ENCODE measurements around the gene CTNNA1. TPM values are rescaled to one million over a fixed set of nuclear protein-coding genes. Genes with fewer than 3 reads are reported as not detected.

Gene CTNNA1
- total RNA-seq, 2 experiments from 2014 or later: 34.4 to 38.6 TPM

DNA sequence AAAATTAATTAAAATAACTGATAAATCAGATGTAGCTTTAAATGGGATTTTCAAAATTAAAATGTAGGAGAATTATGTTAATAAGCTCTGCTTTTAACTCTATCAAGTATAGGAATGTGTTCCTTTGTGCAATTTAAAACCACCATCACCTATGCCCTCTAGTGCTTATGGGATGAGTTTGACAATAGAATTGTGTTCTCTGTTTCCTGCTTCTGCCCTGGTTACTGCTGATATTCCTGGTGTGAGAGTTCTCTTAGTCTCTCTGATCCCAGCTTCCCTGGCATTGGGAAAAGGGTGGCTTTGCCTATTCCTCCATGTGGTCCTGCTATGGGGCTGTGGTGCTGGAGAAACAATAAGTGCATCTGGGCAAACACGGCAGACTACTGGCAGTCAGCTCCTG is 113.8 kb downstream of the CTNNA1 start:
- H3K36me3 Mint-ChIP-seq (ENCODE audit: low read depth): peaks cover 5% of the 10 kb centered on the region
- no peak overlapping the region for H3K4me3 Mint-ChIP-seq
- peaks cover 6% of the 10 kb centered on the region for H3K4me1 Mint-ChIP-seq
- ChIA-PET CTCF (interaction anchor here (0.6 kb wide), 1 partner anchor 78 kb away, joined by 3 read pairs; no protein-coding TSS in a partner anchor), POLR2A (no interaction called here)
- H3K27me3 Mint-ChIP-seq: peaks cover 28% of the 10 kb centered on the region
- no peak overlapping the region for H3K27ac Mint-ChIP-seq
- H3K9me3 Mint-ChIP-seq: peaks cover 5% of the 10 kb centered on the region
- no peak for DNase-seq

DNA sequence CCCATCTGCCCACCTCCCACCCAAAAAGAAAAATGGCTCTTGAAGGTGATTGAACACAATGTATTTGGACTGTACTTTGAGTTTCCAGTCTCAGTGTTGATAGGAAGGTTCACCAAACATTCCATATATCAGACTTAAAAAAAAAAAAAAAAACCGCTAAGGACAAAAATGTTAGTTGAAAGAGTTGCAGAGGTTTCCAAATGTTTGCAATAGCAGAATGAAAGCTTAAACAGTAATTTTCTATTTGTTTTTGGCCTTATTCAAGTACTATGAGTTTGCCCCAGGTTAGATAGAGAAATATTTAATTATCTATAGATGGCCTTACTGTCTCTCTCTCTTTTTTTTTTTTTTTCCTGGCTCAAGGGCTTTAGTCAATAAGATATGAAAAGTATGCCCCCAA is 115.8 kb downstream of the CTNNA1 start:
- H3K4me1 Mint-ChIP-seq: peaks cover 6% of the 10 kb centered on the region
- no peak overlapping the region for H3K27ac Mint-ChIP-seq
- peaks cover 31% of the 10 kb centered on the region for H3K27me3 Mint-ChIP-seq
- H3K9me3 Mint-ChIP-seq: no peaks in the 10 kb centered on the region
- CTCF ChIA-PET: no interaction called here
- H3K4me3 Mint-ChIP-seq: no peak overlapping the region
- no peak for DNase-seq
- no peaks in the 10 kb centered on the region for H3K36me3 Mint-ChIP-seq (ENCODE audit: low read depth)
- POLR2A ChIA-PET: no interaction called here

DNA sequence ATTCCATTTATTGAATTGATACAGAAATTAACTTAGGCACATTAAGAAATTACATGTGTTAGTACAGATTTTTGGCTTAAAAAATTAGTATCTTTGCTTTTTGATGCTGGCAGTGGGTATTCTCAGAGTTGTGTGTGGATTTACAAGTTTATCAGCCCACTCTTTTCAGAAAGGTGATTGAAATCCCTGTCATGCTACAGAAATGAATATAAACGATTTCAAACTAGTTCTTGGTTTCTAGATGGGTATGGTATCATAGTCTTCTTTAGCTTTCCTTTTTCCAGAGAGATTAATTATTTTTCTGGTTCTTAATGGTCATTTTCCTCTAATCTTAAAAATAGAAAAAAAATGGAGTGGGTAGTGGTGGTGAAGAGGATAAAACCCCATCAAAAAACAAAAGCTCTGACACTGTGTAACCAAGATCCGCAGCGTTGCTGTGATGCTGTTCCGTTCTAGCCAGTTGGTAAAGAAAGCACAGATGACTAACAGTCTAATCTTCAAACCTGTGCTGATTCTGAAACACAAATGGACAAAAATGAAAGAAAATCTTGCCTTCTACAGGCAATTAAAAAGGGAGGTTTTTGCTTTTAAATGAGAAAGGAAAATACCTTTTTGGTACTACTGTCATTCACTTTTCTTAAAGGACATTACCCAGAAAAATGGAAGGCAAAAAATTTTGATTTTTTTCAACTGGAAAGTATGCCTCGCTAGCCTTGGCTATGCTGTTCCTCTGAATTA is 116.7 kb downstream of the CTNNA1 start:
- ChIA-PET CTCF (no interaction called here), POLR2A (no interaction called here)
- H3K4me3 Mint-ChIP-seq: no peak overlapping the region
- H3K27ac Mint-ChIP-seq: no peak overlapping the region
- peaks cover 6% of the 10 kb centered on the region for H3K4me1 Mint-ChIP-seq
- peaks cover 31% of the 10 kb centered on the region for H3K27me3 Mint-ChIP-seq
- H3K9me3 Mint-ChIP-seq: no peaks in the 10 kb centered on the region
- no peak for DNase-seq
- H3K36me3 Mint-ChIP-seq (ENCODE audit: low read depth): no peaks in the 10 kb centered on the region

DNA sequence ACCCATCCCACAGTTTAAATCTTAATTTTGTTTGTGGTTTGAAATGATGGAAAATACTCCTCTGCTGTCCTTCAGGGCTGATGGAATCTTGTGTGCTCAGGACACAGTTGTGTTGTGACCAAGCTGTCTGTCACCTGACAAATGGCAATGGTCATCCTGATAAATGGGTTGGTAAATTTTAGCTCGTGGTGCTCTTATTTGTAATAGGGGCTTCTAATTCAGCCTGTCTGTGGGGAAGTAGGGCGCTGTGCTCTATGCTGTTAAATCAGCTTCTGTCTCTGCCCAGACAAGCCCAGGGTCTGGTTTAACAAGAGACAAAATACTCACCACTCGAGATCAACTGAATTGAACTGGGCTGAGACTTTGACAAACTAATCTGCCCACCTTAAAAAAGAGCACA is 117.4 kb downstream of the CTNNA1 start:
- no peak overlapping the region for H3K4me3 Mint-ChIP-seq
- peaks cover 6% of the 10 kb centered on the region for H3K4me1 Mint-ChIP-seq
- no peak overlapping the region for H3K27ac Mint-ChIP-seq
- ChIA-PET CTCF (no interaction called here), POLR2A (no interaction called here)
- DNase-seq: no peak
- H3K27me3 Mint-ChIP-seq: peaks cover 31% of the 10 kb centered on the region
- no peaks in the 10 kb centered on the region for H3K36me3 Mint-ChIP-seq (ENCODE audit: low read depth)
- H3K9me3 Mint-ChIP-seq: no peaks in the 10 kb centered on the region

DNA sequence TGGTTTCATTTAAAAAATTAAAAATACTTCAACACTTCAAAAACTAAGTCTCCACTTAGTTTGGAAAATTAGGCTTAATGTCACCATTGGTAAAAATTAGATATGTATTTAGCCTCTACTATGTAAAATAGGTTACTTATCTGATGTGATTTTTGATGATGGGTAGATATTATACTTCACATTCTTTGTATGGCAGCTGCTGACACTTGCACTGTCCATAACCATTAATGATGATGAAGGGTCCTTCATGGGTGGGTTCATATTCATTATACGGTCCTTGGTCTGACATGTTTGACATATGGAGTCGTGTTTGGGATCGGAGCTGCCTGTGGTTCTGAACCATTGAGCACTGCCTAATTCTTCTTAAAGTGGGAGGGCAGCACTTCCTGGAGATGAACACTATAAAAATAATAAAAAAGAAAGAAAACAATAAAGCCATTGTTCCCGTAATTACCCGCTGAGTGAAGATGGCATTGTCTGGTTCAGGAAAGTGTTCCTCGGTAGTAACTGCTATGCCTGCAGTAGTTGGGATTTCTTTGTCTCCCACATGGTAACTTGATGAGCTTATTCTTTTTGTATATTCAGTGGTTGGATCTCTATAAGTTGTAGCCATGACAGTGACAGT is 119.7 kb downstream of the CTNNA1 start:
- Mint-ChIP-seq H3K27me3 (peaks cover 31% of the 10 kb centered on the region), H3K4me3 (no peak overlapping the region), H3K27ac (no peak overlapping the region), H3K9me3 (no peaks in the 10 kb centered on the region), H3K36me3 (ENCODE audit: low read depth) (no peaks in the 10 kb centered on the region), H3K4me1 (peaks cover 6% of the 10 kb centered on the region)
- DNase-seq: no peak
- ChIA-PET CTCF (interaction anchor here (1.5 kb wide), 1 partner anchor 9 kb away, joined by 3 read pairs; no protein-coding TSS in a partner anchor), POLR2A (interaction anchor here (0.6 kb wide), 1 partner anchor 103 kb away, joined by 3 read pairs; no protein-coding TSS in a partner anchor)

DNA sequence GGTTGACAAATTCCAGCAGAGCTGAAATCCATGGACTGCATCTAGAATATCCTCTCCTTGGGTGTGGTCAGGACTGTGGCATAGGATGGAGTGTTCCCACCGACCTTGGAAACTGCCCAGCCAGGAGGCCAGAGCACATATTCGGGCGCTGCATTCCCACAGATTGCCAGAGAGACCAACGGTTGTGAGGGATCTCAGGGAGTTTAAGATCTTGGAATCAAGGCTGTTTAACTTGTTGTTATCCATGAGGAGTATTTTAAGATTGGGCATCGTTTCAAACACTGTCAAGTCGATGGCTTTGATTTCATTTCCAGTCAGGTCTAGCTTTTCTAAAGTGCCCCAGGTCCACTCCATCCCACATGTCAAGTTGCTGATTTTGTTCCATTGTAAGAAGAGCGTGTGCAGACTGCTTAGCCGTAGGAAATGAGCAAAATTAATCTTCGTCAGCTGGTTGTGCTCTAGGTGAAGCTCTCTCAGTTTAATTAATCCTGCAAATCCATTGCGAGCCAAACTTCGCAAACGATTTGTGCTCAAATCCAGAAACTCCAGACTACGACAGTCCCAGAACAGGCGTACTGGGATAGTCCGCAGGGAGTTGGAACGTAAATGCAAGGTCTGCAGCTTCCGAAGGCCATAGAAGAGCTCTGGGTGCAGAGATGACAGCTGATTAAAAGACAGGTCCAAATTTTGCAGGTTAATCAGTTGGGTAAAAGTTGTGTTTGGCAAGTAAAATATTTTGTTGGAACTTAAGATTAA is 120.4 kb downstream of the CTNNA1 start:
- H3K27ac Mint-ChIP-seq: no peak overlapping the region
- peaks cover 31% of the 10 kb centered on the region for H3K27me3 Mint-ChIP-seq
- ChIA-PET CTCF (interaction anchor here (1.0 to 1.5 kb wide), 2 partner anchors 10 to 326 kb away, joined by 3 read pairs; no protein-coding TSS in a partner anchor), POLR2A (interaction anchor here (0.6 kb wide), 1 partner anchor 103 kb away, joined by 3 read pairs; no protein-coding TSS in a partner anchor)
- H3K9me3 Mint-ChIP-seq: no peaks in the 10 kb centered on the region
- no peak overlapping the region for H3K4me3 Mint-ChIP-seq
- peaks cover 6% of the 10 kb centered on the region for H3K4me1 Mint-ChIP-seq
- no peaks in the 10 kb centered on the region for H3K36me3 Mint-ChIP-seq (ENCODE audit: low read depth)
- DNase-seq: no peak

DNA sequence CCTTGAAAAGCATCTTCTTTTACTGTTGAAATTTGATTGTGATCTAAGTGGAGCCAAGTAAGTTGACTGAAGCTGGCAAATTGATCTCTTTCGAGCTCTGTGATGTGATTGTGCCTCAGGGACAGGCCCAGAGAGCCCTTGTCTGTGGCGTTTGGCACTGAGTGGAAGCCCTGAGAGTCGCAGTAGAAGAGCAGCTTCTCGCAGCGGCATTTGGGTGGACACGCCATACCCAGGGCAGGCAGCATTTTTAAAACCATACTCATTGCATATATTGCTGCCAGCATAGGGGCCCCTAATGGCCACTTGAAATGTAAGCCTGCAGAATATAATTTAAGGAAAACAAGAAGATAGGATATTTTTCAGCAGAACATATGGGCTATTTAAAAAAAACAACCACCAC is 121.0 kb downstream of the CTNNA1 start:
- no peak for DNase-seq
- Mint-ChIP-seq H3K27me3 (peaks cover 29% of the 10 kb centered on the region), H3K36me3 (ENCODE audit: low read depth) (no peaks in the 10 kb centered on the region), H3K9me3 (no peaks in the 10 kb centered on the region), H3K27ac (no peak overlapping the region), H3K4me1 (peaks cover 6% of the 10 kb centered on the region), H3K4me3 (no peak overlapping the region)
- POLR2A ChIA-PET: no interaction called here
- CTCF ChIA-PET: interaction anchor here (1.0 to 1.5 kb wide), 2 partner anchors 10 to 326 kb away, joined by 3 read pairs; no protein-coding TSS in a partner anchor

DNA sequence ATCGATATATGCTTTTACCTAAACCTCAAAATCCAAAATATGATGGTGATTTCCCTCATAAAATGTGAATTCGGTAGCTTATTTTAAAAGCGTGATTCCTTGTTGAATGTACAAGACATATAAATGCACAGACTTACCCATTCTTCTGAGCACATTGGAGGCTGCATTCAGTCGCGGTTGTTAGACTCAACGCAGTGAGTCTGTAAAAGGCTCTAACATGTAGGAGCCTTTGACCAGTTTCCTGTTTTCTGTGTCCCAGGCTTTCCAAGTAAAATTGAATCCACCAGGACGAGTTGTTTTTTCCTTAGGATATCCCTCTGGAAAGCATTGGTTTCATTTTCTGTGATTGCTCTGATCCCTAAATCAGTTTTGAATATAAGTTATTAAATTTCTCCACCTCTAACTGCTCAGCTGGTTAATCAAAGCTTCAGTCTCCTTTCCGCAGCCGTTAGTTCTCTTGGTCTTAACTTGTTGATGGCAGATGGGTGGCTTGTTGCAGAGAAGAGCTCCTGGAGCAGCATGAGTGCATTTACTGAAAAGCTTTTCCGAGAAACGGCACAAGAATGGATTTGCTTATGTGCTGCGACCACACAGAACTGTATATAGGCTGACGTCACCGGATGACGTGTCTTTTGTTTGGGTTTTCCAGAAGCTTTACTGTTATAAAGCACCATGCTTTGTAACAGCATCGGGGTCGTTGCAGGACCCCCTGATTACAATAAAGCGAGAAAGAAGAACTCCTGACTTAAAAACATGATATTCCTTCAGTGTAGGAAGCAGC is 121.7 kb downstream of the CTNNA1 start, which contains the start of gene LRRTM2:
Gene LRRTM2, minus strand, starts transcription at position 565 of the 781 bp plus-strand sequence. Its CDS starts 424 bp downstream, at position 141.
- H3K4me3 Mint-ChIP-seq: no peak within 1 kb of the TSS
- peaks cover 23% of the 10 kb centered on the region for H3K27me3 Mint-ChIP-seq
- no peak for DNase-seq
- ChIA-PET CTCF (interaction anchor here (1.5 kb wide), 1 partner anchor 11 kb away, joined by 3 read pairs; no protein-coding TSS in a partner anchor), POLR2A (no interaction called here)
- H3K27ac Mint-ChIP-seq: no peak within 1 kb of the TSS
- H3K36me3 Mint-ChIP-seq (ENCODE audit: low read depth): no peaks in the 10 kb centered on the region
- peaks cover 6% of the 10 kb centered on the region for H3K4me1 Mint-ChIP-seq
- no peaks in the 10 kb centered on the region for H3K9me3 Mint-ChIP-seq

DNA sequence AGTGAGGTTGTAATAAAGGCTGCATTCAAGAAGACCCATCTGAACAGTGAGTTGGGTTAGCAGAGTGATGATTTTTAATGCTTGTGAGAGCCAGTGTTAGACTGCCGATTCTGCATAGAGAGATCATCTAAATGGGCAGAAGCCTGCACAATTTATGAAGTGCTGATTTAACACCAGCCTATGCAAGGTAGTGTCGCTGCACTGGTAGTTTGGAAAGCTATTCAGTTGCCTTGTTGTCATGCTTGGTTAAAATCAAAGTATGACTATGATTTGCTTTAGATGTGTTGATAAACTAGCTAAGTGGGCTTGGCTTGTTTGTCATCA is 122.3 kb downstream of the CTNNA1 start:
- POLR2A ChIA-PET: no interaction called here
- no peak for DNase-seq
- peaks cover 20% of the 10 kb centered on the region for H3K27me3 Mint-ChIP-seq
- peaks cover 3% of the 10 kb centered on the region for H3K4me1 Mint-ChIP-seq
- H3K9me3 Mint-ChIP-seq: no peaks in the 10 kb centered on the region
- no peaks in the 10 kb centered on the region for H3K36me3 Mint-ChIP-seq (ENCODE audit: low read depth)
- no peak overlapping the region for H3K27ac Mint-ChIP-seq
- CTCF ChIA-PET: no interaction called here
- H3K4me3 Mint-ChIP-seq: no peak overlapping the region

DNA sequence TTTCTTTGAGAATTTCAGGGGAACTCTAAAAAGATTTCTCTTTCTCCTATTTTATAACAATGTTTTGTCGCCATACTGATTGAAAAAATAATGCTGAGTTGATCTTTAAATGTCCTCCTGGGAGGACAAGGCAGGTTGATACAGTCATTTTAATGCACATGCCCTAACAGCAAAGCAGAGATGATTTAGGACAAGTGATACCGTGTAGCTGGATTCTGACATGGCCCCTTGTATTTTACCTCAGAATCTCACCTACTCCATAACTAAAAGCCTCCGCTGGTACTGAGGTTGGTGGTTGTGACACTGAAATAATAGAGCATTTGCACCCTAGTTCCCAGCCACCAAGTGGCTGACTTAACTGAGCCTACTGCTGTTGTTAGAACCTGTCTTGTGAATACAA is 122.7 kb downstream of the CTNNA1 start:
- Mint-ChIP-seq H3K36me3 (ENCODE audit: low read depth) (no peaks in the 10 kb centered on the region), H3K27ac (no peak overlapping the region), H3K4me3 (no peak overlapping the region), H3K27me3 (peaks cover 19% of the 10 kb centered on the region), H3K4me1 (peaks cover 3% of the 10 kb centered on the region), H3K9me3 (no peaks in the 10 kb centered on the region)
- ChIA-PET CTCF (no interaction called here), POLR2A (no interaction called here)
- no peak for DNase-seq

DNA sequence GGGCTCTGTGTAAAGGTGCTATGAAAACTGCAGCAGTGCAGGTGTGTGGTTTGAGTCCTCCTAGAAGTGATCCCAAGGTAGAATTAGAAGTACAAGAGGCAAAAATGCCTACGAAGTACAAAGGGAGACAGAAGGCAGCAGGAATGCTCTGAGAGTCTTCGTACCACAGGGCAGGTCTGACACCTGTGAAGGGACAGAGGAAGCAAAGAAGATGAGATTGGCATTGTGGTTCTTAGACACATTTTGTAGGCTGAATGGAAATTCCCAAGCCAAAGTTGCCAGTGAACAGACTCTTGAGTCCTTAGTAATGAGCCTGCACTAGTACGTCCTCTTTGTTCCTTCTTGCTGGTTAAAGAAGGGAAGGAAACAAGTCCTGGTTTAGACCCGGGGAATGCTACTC is 123.6 kb downstream of the CTNNA1 start:
- ChIA-PET CTCF (no interaction called here), POLR2A (no interaction called here)
- Mint-ChIP-seq H3K4me3 (no peak overlapping the region), H3K27ac (no peak overlapping the region), H3K36me3 (ENCODE audit: low read depth) (no peaks in the 10 kb centered on the region), H3K9me3 (no peaks in the 10 kb centered on the region), H3K4me1 (no peaks in the 10 kb centered on the region), H3K27me3 (peaks cover 13% of the 10 kb centered on the region)
- DNase-seq: no peak

DNA sequence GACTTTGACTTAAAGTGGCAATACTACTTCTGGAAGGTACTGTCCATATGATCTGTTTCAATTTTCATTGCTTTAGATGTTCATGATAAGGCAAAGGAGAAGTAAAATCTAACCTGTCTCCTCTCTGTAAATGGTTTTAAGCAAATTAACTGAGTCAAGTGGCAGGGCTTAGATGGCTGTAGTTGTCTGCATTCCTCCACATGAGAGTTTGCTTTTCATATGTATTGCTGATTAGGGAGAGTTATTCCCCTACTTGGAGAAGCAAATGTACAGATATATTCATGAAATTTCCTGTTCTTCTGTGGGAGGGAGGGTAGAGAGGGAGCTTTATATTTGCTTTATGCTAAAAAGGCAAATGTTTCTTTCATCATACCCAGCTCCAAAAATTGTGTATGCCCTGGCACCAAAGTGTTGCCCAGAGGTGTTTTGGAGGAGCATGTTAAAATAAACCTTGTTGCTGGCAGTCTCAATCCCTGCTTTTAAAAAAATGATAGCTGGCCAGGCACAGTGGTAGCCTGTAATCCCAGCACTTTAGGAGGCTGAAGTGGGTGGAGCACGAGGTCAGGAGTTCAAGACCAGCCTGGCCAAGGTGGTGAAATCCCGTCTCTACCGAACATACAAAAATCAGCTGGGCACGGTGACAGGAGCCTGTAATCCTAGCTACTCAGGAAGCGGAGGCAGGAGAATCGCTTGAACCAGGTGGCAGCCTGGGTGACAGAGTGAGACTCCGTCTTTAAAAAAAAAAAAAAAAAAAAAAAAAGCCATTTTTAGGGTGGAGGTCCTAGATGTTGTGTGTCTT is 125.4 kb downstream of the CTNNA1 start:
- H3K4me3 Mint-ChIP-seq: no peak overlapping the region
- no peak overlapping the region for H3K27ac Mint-ChIP-seq
- CTCF ChIA-PET: interaction anchor here (0.7 kb wide), 1 partner anchor 78 kb away, joined by 4 read pairs; no protein-coding TSS in a partner anchor
- DNase-seq: no peak
- POLR2A ChIA-PET: no interaction called here
- no peaks in the 10 kb centered on the region for H3K9me3 Mint-ChIP-seq
- H3K27me3 Mint-ChIP-seq: peaks cover 8% of the 10 kb centered on the region
- H3K4me1 Mint-ChIP-seq: no peaks in the 10 kb centered on the region
- no peaks in the 10 kb centered on the region for H3K36me3 Mint-ChIP-seq (ENCODE audit: low read depth)

Measured in activated CD4-positive, alpha-beta T cell treated with anti-CD3 and anti-CD28 coated beads, Interleukin-2, amount 10 ng/mL, durations not matched to agents 7 days and 5 days (primary cell).